ENCODE data around the gene WWTR1.

Gene WWTR1

GRCh38 chr3:149566292-149566975 is 91.4 kb downstream of the WWTR1 start:
- TF ChIP-seq GATA1 (IDR thresholded peaks at IDR 0.05; ENCODE audit: low read depth, low read length) (no peak), POLR2A (IDR thresholded peaks at IDR 0.05; ENCODE audit: low read length) (no peak)
- no peak for DNase-seq

GRCh38 chr3:149564079-149564478 is 93.7 kb downstream of the WWTR1 start:
- TF ChIP-seq GATA1 (IDR thresholded peaks at IDR 0.05; ENCODE audit: low read depth, low read length) (no peak), POLR2A (IDR thresholded peaks at IDR 0.05; ENCODE audit: low read length) (no peak)
- DNase-seq: no peak

DNA sequence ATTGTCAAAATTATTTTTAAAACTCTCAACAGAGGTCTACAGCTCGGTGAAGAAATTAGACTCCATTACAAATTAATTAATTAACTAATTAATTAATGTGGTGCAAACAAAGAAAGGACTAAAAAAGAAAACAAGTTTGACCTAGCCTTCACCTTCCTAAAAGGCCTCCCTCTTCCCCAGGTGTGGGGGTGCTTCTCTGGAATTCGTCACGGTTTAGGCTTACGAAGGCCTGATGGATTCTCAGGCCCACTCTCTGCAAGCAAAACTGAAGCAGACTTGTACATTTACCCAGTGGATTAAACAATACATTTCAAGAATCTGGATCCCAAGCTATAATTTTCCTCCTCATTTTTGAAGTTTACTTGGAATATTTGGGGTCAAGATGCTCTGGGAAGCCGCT is 94.7 kb downstream of the WWTR1 start:
- TF ChIP-seq GATA1 (IDR thresholded peaks at IDR 0.05; ENCODE audit: low read depth, low read length) (no peak), POLR2A (IDR thresholded peaks at IDR 0.05; ENCODE audit: low read length) (no peak)
- no peak for DNase-seq

DNA sequence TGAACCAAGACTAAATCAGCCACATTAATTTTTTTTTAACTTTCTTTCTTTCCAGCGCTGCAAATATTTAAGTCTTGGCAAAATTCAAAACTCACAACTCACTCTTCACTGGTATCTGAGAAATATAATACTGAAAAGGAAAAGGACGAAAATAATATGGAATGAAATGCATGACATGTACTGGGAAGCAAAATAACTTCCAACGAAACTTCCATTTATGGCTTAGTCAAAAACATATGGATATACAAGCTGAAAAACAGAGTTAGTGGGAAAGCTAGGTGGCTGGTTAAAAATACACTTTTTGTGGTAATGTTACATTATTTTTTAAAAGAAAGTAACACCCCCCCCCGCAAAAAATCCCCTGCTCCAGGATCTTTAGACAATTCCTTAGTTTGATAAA is 97.2 kb downstream of the WWTR1 start:
- DNase-seq: no peak
- no peak for TF ChIP-seq GATA1 (IDR thresholded peaks at IDR 0.05; ENCODE audit: low read depth, low read length)
- TF ChIP-seq POLR2A (IDR thresholded peaks at IDR 0.05; ENCODE audit: low read length): no peak

- no peak for TF ChIP-seq POLR2A (IDR thresholded peaks at IDR 0.05; ENCODE audit: low read length)
- no peak for TF ChIP-seq GATA1 (IDR thresholded peaks at IDR 0.05; ENCODE audit: low read depth, low read length)
- no peak for DNase-seq
Observed at GRCh38 chr3:149560001-149560400, 97.8 kb downstream of the WWTR1 start.

GRCh38 chr3:149559525-149559924 is 98.3 kb downstream of the WWTR1 start:
- TF ChIP-seq POLR2A (IDR thresholded peaks at IDR 0.05; ENCODE audit: low read length) (no peak), GATA1 (IDR thresholded peaks at IDR 0.05; ENCODE audit: low read depth, low read length) (no peak)
- no peak for DNase-seq

DNA sequence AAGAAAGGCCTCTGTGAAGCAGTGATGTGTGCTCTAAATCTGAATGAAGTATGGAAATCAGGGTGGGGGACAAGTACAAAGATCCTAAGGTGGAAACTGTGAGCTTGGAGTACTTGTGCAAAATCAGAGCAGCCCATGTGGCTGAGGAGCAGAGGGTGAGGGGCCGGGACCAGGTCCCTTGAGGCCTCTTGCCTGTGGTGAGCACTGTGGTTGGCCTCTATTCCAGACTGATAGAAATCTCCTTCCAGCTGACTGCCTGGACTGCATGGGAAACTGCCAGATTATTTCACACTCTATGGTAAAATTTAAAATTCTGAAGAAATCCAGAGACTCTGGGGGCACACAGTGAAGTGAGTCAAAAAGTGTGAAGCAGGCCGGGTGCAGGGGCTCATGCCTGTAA is 101.9 kb downstream of the WWTR1 start:
- DNase-seq: no peak
- TF ChIP-seq POLR2A (IDR thresholded peaks at IDR 0.05; ENCODE audit: low read length) (no peak), GATA1 (IDR thresholded peaks at IDR 0.05; ENCODE audit: low read depth, low read length) (no peak)

DNA sequence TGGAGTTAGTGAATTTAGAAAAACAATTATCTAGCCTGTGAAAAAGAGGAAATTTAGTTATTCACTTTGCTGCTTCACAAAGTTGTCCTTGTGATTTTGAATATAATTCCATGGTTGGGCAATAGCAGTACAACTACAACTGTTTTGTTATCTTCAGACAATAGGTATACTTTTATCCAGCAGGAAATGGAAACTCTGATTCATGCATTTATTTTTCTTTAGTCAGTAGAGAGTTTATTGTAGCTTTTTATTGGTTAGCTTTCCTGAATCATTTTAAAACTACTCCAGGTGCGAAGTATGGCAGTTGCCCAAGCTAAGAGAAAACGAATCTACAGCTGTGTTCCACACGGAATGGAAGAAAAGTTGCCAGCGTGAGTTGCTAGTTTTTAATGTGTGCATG is 103.0 kb downstream of the WWTR1 start:
- DNase-seq: no peak
- TF ChIP-seq GATA1 (IDR thresholded peaks at IDR 0.05; ENCODE audit: low read depth, low read length) (no peak), POLR2A (IDR thresholded peaks at IDR 0.05; ENCODE audit: low read length) (no peak)

GRCh38 chr3:149553781-149554451 is 103.9 kb downstream of the WWTR1 start:
- DNase-seq: no peak
- TF ChIP-seq GATA1 (IDR thresholded peaks at IDR 0.05; ENCODE audit: low read depth, low read length) (no peak), POLR2A (IDR thresholded peaks at IDR 0.05; ENCODE audit: low read length) (no peak)

DNA sequence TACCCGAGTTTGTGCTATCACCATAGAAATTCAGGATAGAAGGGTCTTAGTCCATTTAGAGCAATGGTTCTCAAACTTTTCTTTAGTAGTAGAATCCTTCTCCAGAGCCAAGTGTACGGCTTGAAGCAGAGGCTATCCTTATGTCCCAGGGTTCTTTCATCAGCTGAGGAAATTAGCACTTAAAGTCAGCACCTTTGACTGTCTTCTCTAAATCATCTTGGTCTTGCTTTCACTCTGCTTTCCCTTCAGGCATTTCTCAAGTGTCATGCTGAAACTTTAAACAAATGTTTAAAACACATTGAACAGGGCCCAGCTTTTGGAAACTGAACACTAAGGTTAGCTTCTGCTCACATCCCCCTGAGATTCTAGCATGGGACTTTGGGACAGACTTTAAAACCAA is 105.1 kb downstream of the WWTR1 start:
- TF ChIP-seq GATA1 (IDR thresholded peaks at IDR 0.05; ENCODE audit: low read depth, low read length): no peak
- TF ChIP-seq POLR2A (IDR thresholded peaks at IDR 0.05; ENCODE audit: low read length): no peak

DNA sequence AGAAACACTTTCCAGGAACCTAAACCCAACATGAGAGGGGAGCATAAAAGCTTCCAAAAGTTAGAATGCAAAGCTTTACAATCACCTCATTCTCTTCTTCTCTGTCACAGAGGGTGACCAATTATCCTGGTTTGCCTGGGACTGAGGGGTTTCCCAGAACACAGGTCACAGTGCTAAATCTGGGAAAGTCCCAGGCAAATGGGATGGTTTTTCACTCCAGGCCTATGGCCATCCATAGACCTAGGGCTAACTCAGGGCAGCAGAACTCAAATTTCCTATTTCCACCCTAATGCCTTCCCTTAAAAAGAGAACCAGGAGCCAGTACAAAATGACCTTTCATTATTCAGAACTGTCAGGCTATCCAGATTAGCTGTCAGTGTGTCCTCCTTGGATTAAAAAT is 106.3 kb downstream of the WWTR1 start:
- no peak for DNase-seq

More for the DNA sequence above, 105.1 kb downstream of the WWTR1 start:
- no peak for DNase-seq

GRCh38 chr3:149548669-149549065 is 109.2 kb downstream of the WWTR1 start:
- DNase-seq: no peak

More for the DNA sequence above, 106.3 kb downstream of the WWTR1 start:
- no peak for TF ChIP-seq GATA1 (IDR thresholded peaks at IDR 0.05; ENCODE audit: low read depth, low read length)
- TF ChIP-seq POLR2A (IDR thresholded peaks at IDR 0.05; ENCODE audit: low read length): no peak

DNA sequence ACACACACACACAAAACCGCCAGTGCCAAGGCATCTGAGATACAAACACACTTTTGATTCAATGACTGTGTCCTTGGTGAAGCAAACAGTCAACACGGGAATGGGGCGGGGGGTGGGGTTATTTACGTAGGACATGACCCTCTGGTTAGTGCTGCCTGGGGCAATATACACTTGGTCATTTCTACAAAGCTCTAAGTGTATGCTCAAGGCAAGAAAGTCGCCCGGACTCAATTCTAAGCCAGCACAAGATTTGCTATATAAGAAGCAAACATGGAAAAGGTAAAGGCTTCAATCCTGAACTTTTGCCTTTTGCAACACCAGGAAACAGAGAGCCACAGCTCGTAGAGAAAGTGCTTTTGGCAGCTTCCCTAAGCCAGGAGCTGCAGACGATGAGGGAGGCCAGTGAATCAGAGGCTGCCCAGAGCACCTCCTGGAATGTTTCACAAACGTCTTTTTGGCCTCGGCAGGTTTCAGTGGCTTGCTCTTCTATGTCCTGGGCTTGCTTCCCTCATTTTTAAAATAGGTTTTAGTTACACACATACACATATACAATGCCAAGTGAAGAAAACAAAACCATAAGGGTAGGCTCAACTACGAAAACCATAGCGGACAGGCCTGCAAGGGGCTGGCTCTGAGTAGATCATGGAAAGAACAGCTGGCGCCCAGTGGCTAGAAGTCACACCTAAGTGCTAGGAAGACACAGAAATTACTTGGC is 109.7 kb downstream of the WWTR1 start:
- TF ChIP-seq POLR2A (IDR thresholded peaks at IDR 0.05; ENCODE audit: low read length) (no peak), GATA1 (IDR thresholded peaks at IDR 0.05; ENCODE audit: low read depth, low read length) (no peak)
- no peak for DNase-seq

More at GRCh38 chr3:149548669-149549065, 109.2 kb downstream of the WWTR1 start:
- no peak for TF ChIP-seq GATA1 (IDR thresholded peaks at IDR 0.05; ENCODE audit: low read depth, low read length)
- no peak for TF ChIP-seq POLR2A (IDR thresholded peaks at IDR 0.05; ENCODE audit: low read length)

DNA sequence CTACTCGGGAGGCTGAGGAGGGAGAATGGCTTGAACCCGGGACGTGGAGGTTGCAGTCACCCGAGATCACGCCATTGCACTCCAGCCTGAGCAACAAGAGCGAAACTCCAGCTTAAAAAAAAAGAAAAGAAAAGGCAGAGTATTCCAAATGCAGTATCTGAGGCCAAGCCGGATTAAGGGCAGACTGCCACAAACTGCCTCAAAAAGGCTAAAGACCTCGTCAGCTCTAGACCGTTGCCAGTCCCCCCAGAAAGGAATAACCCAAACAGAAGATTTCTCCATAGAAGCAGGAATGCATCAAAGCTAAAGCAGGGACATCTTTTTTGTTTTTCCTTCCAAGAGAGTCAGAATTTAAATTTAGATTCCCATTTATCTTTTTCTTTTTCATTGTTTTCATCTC is 110.4 kb downstream of the WWTR1 start:
- TF ChIP-seq POLR2A (IDR thresholded peaks at IDR 0.05; ENCODE audit: low read length): no peak
- TF ChIP-seq GATA1 (IDR thresholded peaks at IDR 0.05; ENCODE audit: low read depth, low read length): no peak
- no peak for DNase-seq
